CD1c-positive myeloid dendritic cell (primary cell): ENCODE results near the gene SYT8.
"Not testable (repeated sequence)": the region's sequence is repeated elsewhere in the genome, so short reads cannot be mapped to it uniquely, and the experiment has no call there.

Experiments
- DNase-seq: peaks from one replicate; pipeline ENCODE4 v3.0.0-alpha.2; 2016; ENCODE audit errors: extremely low spot score

SYT8 gene

GRCh38 chr11:1886551-1886950 is 51.8 kb downstream of the SYT8 start:
- DNase-seq, result not testable (repeated sequence)
